Superior temporal gyrus (tissue), 1 donor: ENCODE measurements around the gene ZKSCAN3.
"Not testable (repeated sequence)": the region's sequence is repeated elsewhere in the genome, so short reads cannot be mapped to it uniquely, and the experiment has no call there.

Source experiments
- DNase-seq: peaks from one replicate; pipeline ENCODE4 v3.0.0-alpha.2; 2016; ENCODE audit errors: extremely low spot score

The ZKSCAN3 gene

GRCh38 chr6:28373925-28374324, 24.2 kb downstream of the ZKSCAN3 start:
- no peak for DNase-seq

- DNase-seq = no peak
Observed at GRCh38 chr6:28377879-28378278, 28.1 kb downstream of the ZKSCAN3 start.

GRCh38 chr6:28378644-28379043, 28.9 kb downstream of the ZKSCAN3 start:
- DNase-seq = no peak

GRCh38 chr6:28380381-28380780, 30.6 kb downstream of the ZKSCAN3 start:
- DNase-seq = no peak

GRCh38 chr6:28383235-28384142, 33.7 kb downstream of the ZKSCAN3 start:
- peak; percentile 55 for DNase-seq

GRCh38 chr6:28384143-28384533, 34.4 kb downstream of the ZKSCAN3 start:
- no peak for DNase-seq

GRCh38 chr6:28390688-28391087, 40.9 kb downstream of the ZKSCAN3 start:
- no peak for DNase-seq

GRCh38 chr6:28393912-28394662, 44.3 kb downstream of the ZKSCAN3 start:
- peak; percentile 20 for DNase-seq

- DNase-seq = no peak
Observed at GRCh38 chr6:28395918-28396317, 46.2 kb downstream of the ZKSCAN3 start.

GRCh38 chr6:28399350-28400121, 49.8 kb downstream of the ZKSCAN3 start, which contains the start of gene ZSCAN12:
ZSCAN12 (minus strand) TSS chr6:28399747; CDS start chr6:28398405, 1,342 bp downstream.
- peak; percentile 91 for DNase-seq

- DNase-seq = no peak
Observed at GRCh38 chr6:28400122-28400451, 50.3 kb downstream of the ZKSCAN3 start.

- no peak for DNase-seq
Observed at GRCh38 chr6:28401172-28401571, 51.4 kb downstream of the ZKSCAN3 start.

- no peak for DNase-seq
Observed at GRCh38 chr6:28402197-28402596, 52.5 kb downstream of the ZKSCAN3 start.

- not testable (repeated sequence) for DNase-seq
Observed at GRCh38 chr6:28403923-28404322, 54.2 kb downstream of the ZKSCAN3 start.

- DNase-seq = no peak
Observed at GRCh38 chr6:28407401-28407800, 57.7 kb downstream of the ZKSCAN3 start.

- no peak for DNase-seq
Observed at GRCh38 chr6:28408076-28408802, 58.5 kb downstream of the ZKSCAN3 start.

GRCh38 chr6:28410767-28411166, 61.0 kb downstream of the ZKSCAN3 start:
- no peak for DNase-seq

GRCh38 chr6:28413681-28414080, 63.9 kb downstream of the ZKSCAN3 start:
- DNase-seq = no peak
